H1 (cell line): ENCODE measurements around the gene MNX1. TPM values are rescaled to one million over a fixed set of nuclear protein-coding genes. Genes with fewer than 3 reads are reported as not detected.

Source experiments
- ASH2L ChIP-seq: fragments of 200-600, 300-600 bp; sonication (generic); IDR thresholded peaks from one replicate; pipeline ENCODE4 v1.7.1; 2017; ENCODE audit warnings: low read length
- EGR1 ChIP-seq: IDR thresholded peaks from 2 replicates; pipeline ENCODE4 v1.6.1; 2011; ENCODE audit warnings: low read depth, low read length, borderline replicate concordance
- HDAC2 ChIP-seq, 2 experiments: fragments of 300-600 bp in 1 of 2; sonication (generic) in 1 of 2; IDR thresholded peaks; 2 replicates each; pipeline ENCODE4 v1.6.1; 2011 to 2012; ENCODE audit warnings: low read depth in 2 of 2, low read length in 2 of 2, mild to moderate bottlenecking in 2 of 2, moderate library complexity in 2 of 2, borderline replicate concordance in 1 of 2, inconsistent platforms in 1 of 2
- JUND ChIP-seq: IDR thresholded peaks from 2 replicates; pipeline ENCODE4 v1.6.1; 2011; ENCODE audit warnings: mild to moderate bottlenecking, improper control_type of control experiment, low read length
- RXRA ChIP-seq: IDR thresholded peaks from 2 replicates; pipeline ENCODE4 v1.6.1; 2011; ENCODE audit warnings: low read depth, mild to moderate bottlenecking, low read length, moderate library complexity; ENCODE audit not compliant: insufficient read depth
- SIX5 ChIP-seq: IDR thresholded peaks from 2 replicates; pipeline ENCODE4 v1.6.1; 2011; ENCODE audit warnings: mild to moderate bottlenecking, low read depth, low read length
- SUZ12 ChIP-seq: fragments of 200-600 bp; sonication (generic); IDR thresholded peaks from 2 replicates; pipeline ENCODE4 v1.6.1; 2012; ENCODE audit warnings: mild to moderate bottlenecking, inconsistent platforms, low read length, moderate library complexity, mixed read lengths
- polyA plus RNA-seq, 7 experiments: library from polyadenylated mRNA; depleted of rRNA in 3 of 7; stranded (reverse) in 5 of 7; unstranded in 2 of 7; fragments of >200 nt in 5 of 7; fragments of 200-250 nt in 2 of 7; gene quantifications; 1 replicate in 5 of 7; 2 replicates in 1 of 7; 4 replicates in 1 of 7; pipeline versions ENCODE4 v1.2.1 to v1.2.3, GENCODE V29; 2011 to 2013; ENCODE audit warnings: missing spikeins in 2 of 7, mixed read lengths in 2 of 7
- total RNA-seq: library from RNA; stranded (reverse); fragmentation: NEBNext Ultra II Directional; extraction: Animal tissue kit (Norgen Biotek cat#: 25700); gene quantifications from 2 replicates; pipeline ENCODE4 v1.2.1, GENCODE V29; 2021
- TF ChIP-seq, protein P1 (sequence below): fragments of 300-600 bp; sonication (generic); IDR thresholded peaks from 2 replicates; pipeline ENCODE4 v1.7.1; 2012; ENCODE audit warnings: low read length, moderate library complexity, mild to moderate bottlenecking, inconsistent platforms; ENCODE audit not compliant: insufficient replicate concordance

MNX1 gene
- total and polyA plus RNA-seq, 2 of the 8 experiments (the other 6 are each of a cell fraction or from before 2014, with no cell fraction given) = 0.39 TPM; not detected in 1

DNA sequence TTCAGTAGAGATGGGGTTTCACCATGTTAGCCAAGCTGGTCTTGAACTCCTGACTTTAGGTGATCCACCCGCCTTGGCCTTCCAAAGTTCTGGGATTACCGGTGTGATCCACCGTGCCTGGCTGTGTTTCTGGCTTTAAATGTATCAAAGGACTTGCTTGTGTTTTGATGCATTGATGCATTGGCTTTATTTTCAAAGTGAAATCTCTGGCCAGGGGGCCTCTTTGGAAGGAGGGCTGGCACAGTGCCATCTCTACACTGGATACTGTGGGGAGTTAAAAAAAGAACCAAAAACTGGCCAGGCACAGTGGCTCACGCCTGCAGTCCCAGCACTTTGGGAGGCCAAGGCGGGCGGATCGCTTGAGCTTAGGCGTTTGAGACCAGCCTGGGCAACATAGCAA, 16.0 kb downstream of the MNX1 start (continued):
- TF ChIP-seq HDAC2 (IDR thresholded peaks at IDR 0.05; ENCODE audit: borderline replicate concordance in 1 of 2, low read depth in 2 of 2, low read length in 2 of 2) (no peak), JUND (no peak), RXRA (no peak), EGR1 (no peak), ASH2L (no peak), SIX5 (no peak), SUZ12 (no peak)
- TF ChIP-seq, protein P1, sequence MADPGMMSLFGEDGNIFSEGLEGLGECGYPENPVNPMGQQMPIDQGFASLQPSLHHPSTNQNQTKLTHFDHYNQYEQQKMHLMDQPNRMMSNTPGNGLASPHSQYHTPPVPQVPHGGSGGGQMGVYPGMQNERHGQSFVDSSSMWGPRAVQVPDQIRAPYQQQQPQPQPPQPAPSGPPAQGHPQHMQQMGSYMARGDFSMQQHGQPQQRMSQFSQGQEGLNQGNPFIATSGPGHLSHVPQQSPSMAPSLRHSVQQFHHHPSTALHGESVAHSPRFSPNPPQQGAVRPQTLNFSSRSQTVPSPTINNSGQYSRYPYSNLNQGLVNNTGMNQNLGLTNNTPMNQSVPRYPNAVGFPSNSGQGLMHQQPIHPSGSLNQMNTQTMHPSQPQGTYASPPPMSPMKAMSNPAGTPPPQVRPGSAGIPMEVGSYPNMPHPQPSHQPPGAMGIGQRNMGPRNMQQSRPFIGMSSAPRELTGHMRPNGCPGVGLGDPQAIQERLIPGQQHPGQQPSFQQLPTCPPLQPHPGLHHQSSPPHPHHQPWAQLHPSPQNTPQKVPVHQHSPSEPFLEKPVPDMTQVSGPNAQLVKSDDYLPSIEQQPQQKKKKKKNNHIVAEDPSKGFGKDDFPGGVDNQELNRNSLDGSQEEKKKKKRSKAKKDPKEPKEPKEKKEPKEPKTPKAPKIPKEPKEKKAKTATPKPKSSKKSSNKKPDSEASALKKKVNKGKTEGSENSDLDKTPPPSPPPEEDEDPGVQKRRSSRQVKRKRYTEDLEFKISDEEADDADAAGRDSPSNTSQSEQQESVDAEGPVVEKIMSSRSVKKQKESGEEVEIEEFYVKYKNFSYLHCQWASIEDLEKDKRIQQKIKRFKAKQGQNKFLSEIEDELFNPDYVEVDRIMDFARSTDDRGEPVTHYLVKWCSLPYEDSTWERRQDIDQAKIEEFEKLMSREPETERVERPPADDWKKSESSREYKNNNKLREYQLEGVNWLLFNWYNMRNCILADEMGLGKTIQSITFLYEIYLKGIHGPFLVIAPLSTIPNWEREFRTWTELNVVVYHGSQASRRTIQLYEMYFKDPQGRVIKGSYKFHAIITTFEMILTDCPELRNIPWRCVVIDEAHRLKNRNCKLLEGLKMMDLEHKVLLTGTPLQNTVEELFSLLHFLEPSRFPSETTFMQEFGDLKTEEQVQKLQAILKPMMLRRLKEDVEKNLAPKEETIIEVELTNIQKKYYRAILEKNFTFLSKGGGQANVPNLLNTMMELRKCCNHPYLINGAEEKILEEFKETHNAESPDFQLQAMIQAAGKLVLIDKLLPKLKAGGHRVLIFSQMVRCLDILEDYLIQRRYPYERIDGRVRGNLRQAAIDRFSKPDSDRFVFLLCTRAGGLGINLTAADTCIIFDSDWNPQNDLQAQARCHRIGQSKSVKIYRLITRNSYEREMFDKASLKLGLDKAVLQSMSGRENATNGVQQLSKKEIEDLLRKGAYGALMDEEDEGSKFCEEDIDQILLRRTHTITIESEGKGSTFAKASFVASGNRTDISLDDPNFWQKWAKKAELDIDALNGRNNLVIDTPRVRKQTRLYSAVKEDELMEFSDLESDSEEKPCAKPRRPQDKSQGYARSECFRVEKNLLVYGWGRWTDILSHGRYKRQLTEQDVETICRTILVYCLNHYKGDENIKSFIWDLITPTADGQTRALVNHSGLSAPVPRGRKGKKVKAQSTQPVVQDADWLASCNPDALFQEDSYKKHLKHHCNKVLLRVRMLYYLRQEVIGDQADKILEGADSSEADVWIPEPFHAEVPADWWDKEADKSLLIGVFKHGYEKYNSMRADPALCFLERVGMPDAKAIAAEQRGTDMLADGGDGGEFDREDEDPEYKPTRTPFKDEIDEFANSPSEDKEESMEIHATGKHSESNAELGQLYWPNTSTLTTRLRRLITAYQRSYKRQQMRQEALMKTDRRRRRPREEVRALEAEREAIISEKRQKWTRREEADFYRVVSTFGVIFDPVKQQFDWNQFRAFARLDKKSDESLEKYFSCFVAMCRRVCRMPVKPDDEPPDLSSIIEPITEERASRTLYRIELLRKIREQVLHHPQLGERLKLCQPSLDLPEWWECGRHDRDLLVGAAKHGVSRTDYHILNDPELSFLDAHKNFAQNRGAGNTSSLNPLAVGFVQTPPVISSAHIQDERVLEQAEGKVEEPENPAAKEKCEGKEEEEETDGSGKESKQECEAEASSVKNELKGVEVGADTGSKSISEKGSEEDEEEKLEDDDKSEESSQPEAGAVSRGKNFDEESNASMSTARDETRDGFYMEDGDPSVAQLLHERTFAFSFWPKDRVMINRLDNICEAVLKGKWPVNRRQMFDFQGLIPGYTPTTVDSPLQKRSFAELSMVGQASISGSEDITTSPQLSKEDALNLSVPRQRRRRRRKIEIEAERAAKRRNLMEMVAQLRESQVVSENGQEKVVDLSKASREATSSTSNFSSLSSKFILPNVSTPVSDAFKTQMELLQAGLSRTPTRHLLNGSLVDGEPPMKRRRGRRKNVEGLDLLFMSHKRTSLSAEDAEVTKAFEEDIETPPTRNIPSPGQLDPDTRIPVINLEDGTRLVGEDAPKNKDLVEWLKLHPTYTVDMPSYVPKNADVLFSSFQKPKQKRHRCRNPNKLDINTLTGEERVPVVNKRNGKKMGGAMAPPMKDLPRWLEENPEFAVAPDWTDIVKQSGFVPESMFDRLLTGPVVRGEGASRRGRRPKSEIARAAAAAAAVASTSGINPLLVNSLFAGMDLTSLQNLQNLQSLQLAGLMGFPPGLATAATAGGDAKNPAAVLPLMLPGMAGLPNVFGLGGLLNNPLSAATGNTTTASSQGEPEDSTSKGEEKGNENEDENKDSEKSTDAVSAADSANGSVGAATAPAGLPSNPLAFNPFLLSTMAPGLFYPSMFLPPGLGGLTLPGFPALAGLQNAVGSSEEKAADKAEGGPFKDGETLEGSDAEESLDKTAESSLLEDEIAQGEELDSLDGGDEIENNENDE = no peak
